Fibroblast of lung (primary cell): Measurements from ENCODE around the gene RYR2.

Experiments
- EZH2 ChIP-seq: IDR thresholded peaks from 2 replicates; pipeline ENCODE4 v1.5.1; 2012; ENCODE audit warnings: low read length, control low read depth, mild to moderate bottlenecking; ENCODE audit errors: missing control alignments
- TF ChIP-seq, protein P1 (sequence below), 2 donors: IDR thresholded peaks in 1 of 2; conservative IDR thresholded peaks in 1 of 2; 1 replicate in 1 of 2; 2 replicates in 1 of 2; pipeline ENCODE4 v1.5.1; 2011 to 2012; ENCODE audit warnings: low read length in 2 of 2, control low read depth in 1 of 2, inconsistent platforms in 1 of 2, low read depth in 1 of 2, mild to moderate bottlenecking in 1 of 2

GRCh38 chr1:237398751-237399150 is 356.8 kb downstream of the RYR2 start:
- TF ChIP-seq, protein P1, sequence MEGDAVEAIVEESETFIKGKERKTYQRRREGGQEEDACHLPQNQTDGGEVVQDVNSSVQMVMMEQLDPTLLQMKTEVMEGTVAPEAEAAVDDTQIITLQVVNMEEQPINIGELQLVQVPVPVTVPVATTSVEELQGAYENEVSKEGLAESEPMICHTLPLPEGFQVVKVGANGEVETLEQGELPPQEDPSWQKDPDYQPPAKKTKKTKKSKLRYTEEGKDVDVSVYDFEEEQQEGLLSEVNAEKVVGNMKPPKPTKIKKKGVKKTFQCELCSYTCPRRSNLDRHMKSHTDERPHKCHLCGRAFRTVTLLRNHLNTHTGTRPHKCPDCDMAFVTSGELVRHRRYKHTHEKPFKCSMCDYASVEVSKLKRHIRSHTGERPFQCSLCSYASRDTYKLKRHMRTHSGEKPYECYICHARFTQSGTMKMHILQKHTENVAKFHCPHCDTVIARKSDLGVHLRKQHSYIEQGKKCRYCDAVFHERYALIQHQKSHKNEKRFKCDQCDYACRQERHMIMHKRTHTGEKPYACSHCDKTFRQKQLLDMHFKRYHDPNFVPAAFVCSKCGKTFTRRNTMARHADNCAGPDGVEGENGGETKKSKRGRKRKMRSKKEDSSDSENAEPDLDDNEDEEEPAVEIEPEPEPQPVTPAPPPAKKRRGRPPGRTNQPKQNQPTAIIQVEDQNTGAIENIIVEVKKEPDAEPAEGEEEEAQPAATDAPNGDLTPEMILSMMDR (conservative IDR thresholded peaks at IDR 0.05 in 1 of 2, IDR thresholded peaks at IDR 0.05 in 1 of 2; ENCODE audit: low read depth in 1 of 2, low read length in 2 of 2), result no peak
- no peak for TF ChIP-seq EZH2
